ENCODE measurements around the gene NTRK2. TPM values are rescaled to one million over a fixed set of nuclear protein-coding genes. Genes with fewer than 3 reads are reported as not detected.

The NTRK2 gene
- total RNA-seq, 4 donors from 2014 or later: 1.1 to 7.3 (median 1.5) TPM

DNA sequence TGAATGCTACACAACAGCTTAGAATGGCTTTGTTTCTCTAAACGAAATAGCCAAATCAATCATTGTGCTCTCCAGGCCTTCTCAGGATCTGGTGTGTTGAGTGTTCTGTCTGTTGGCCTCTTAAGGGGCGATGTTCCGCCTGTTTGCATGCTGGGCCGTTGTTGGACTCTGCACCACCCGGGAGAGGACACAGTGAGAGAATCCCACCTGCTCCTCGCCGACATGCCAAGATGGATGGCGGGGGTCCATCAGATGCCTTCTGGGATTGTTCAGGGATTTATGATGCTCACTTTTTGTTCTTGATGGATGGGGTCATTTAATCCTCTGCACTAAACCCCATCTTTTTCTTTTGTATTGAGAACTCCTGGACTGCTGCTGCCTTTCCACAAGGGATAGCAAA lies 159.9 kb downstream of the NTRK2 start:
- H3K27me3 ChIP-seq: no peaks in the 10 kb centered on the region
- DNase-seq (no peak), ATAC-seq (no peak)
- H3K9me3 ChIP-seq: no peaks in the 10 kb centered on the region
- H3K27ac ChIP-seq: no peak overlapping the region
- H3K4me1 ChIP-seq: no peaks in the 10 kb centered on the region
- H3K36me3 ChIP-seq: no peaks in the 10 kb centered on the region
- in situ Hi-C loops (cut with MboI; ENCODE audit: low sequenced_read_pairs in 4 of 4): no loop called here
- no peak overlapping the region for H3K4me3 ChIP-seq
- intact Hi-C loops (cut with DNase I; ENCODE audit: low total_unique reads): no loop called here
- TF ChIP-seq, protein P1, sequence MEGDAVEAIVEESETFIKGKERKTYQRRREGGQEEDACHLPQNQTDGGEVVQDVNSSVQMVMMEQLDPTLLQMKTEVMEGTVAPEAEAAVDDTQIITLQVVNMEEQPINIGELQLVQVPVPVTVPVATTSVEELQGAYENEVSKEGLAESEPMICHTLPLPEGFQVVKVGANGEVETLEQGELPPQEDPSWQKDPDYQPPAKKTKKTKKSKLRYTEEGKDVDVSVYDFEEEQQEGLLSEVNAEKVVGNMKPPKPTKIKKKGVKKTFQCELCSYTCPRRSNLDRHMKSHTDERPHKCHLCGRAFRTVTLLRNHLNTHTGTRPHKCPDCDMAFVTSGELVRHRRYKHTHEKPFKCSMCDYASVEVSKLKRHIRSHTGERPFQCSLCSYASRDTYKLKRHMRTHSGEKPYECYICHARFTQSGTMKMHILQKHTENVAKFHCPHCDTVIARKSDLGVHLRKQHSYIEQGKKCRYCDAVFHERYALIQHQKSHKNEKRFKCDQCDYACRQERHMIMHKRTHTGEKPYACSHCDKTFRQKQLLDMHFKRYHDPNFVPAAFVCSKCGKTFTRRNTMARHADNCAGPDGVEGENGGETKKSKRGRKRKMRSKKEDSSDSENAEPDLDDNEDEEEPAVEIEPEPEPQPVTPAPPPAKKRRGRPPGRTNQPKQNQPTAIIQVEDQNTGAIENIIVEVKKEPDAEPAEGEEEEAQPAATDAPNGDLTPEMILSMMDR (IDR thresholded peaks at IDR 0.05 in 4 of 5, conservative IDR thresholded peaks at IDR 0.05 in 1 of 5): no peak
- no peak for TF ChIP-seq POLR2A (IDR thresholded peaks at IDR 0.05)

DNA sequence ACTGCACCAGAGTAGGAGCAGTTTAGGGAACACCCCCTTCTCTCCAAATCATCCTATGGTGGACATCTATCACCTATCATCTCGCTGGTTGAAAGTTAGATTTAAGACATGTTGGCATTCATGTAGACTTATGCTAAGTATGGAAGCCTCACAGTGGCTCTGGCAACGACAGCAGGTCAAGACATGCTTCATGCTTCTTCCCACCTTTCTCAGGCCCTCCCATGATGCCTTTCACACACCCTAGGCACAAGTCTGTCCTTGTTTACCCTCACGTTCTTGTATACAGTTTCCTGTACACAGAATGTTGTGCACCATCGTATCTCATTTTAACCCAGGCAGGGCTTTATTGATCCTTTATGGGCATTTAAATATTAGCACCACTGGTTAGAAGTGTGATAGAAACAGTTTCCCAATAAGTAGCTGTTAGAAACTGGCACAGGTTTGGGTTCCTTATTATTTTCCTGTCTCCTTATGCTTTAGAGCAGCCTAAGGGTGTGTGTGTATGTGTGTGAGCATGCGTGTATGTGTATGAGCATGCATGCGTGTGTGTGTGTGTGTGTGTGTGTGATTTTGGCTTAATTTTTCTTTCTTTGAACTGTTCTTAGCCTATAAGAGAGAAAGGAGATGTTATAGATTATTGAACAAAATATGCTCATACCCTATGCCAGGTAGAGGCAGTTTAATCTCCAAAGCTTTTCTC lies 160.6 kb downstream of the NTRK2 start:
- DNase-seq (no peak), ATAC-seq (no peak)
- intact Hi-C loops (cut with DNase I; ENCODE audit: low total_unique reads) (no loop called here), in situ Hi-C loops (cut with MboI; ENCODE audit: low sequenced_read_pairs in 4 of 4) (no loop called here)
- Histone ChIP-seq H3K27me3 (no peaks in the 10 kb centered on the region), H3K27ac (no peak overlapping the region), H3K9me3 (no peaks in the 10 kb centered on the region), H3K4me1 (no peaks in the 10 kb centered on the region), H3K36me3 (no peaks in the 10 kb centered on the region), H3K4me3 (no peak overlapping the region)
- TF ChIP-seq POLR2A (IDR thresholded peaks at IDR 0.05): no peak
- TF ChIP-seq, protein P1 (IDR thresholded peaks at IDR 0.05 in 4 of 5, conservative IDR thresholded peaks at IDR 0.05 in 1 of 5): no peak

DNA sequence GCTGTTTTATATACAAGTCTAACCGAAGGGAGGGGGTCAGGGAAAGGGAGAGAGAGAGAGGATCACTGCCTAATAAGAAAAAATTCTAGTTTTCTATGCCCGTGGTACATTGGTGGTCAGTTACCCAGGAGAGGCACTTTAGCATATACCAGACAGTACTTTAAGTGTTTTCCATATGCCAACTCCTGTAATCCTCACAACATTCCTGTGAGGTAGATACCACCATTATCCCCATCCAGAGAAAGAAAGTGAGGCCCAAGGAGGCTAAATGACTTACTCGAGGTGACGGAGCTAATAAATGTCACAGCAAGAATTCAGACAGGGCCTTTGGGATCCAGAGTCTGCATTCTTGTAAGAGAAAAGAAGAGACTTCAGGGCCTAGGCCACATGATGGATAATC lies 161.8 kb downstream of the NTRK2 start:
- Histone ChIP-seq H3K4me1 (no peaks in the 10 kb centered on the region), H3K27ac (no peak overlapping the region), H3K36me3 (no peaks in the 10 kb centered on the region), H3K9me3 (no peaks in the 10 kb centered on the region), H3K27me3 (no peaks in the 10 kb centered on the region), H3K4me3 (no peak overlapping the region)
- in situ Hi-C loops (cut with MboI; ENCODE audit: low sequenced_read_pairs in 4 of 4) (no loop called here), intact Hi-C loops (cut with DNase I; ENCODE audit: low total_unique reads) (no loop called here)
- ATAC-seq (no peak), DNase-seq (no peak)
- TF ChIP-seq POLR2A (IDR thresholded peaks at IDR 0.05): no peak
- TF ChIP-seq, protein P1 (IDR thresholded peaks at IDR 0.05 in 4 of 5, conservative IDR thresholded peaks at IDR 0.05 in 1 of 5): no peak

DNA sequence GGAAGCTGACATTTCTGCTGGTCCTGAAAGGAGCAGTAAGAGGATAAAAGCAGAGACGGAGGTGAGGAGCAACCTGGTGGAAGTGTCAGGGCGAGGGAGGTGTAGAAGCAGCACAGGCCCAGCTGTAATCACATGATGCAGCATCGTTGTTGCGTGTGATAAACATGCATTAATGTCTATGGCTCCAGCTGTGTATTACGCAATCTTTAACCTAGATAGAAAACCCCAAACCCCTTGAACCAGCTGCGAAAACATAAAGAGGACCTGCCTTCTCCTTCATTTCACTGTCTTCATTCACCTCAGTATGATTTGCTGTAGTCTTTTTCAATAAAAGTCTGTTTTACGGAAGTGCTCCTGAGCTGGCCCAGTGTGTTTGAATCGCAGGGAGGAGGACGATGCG lies 162.9 kb downstream of the NTRK2 start:
- no peak overlapping the region for H3K4me3 ChIP-seq
- intact Hi-C loops (cut with DNase I; ENCODE audit: low total_unique reads) (no loop called here), in situ Hi-C loops (cut with MboI; ENCODE audit: low sequenced_read_pairs in 4 of 4) (no loop called here)
- H3K9me3 ChIP-seq: no peaks in the 10 kb centered on the region
- ATAC-seq (no peak), DNase-seq (no peak)
- H3K4me1 ChIP-seq: no peaks in the 10 kb centered on the region
- TF ChIP-seq POLR2A (IDR thresholded peaks at IDR 0.05): no peak
- TF ChIP-seq, protein P1 (IDR thresholded peaks at IDR 0.05 in 4 of 5, conservative IDR thresholded peaks at IDR 0.05 in 1 of 5): no peak
- H3K27ac ChIP-seq: no peak overlapping the region
- H3K27me3 ChIP-seq: no peaks in the 10 kb centered on the region
- H3K36me3 ChIP-seq: no peaks in the 10 kb centered on the region

DNA sequence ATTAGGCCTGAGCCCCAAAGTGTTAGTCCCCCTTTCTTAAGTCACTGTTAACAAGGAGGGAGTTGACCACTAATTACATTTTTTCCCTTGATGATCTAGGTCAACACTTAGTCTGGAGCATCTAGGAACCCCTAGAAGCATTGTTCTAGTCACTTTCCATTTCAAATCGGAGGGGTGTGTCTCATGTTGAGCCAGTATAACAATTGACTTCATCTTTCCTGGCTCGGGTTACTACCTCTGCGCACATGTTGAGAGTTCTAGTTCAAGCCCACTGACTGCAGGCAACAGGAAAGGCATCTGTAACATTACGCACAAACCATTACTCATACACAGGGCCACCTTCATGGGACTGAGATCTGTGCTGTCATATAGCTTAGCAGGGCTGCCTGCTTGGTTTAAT lies 164.9 kb downstream of the NTRK2 start:
- Histone ChIP-seq H3K4me3 (no peak overlapping the region), H3K36me3 (no peaks in the 10 kb centered on the region), H3K9me3 (no peaks in the 10 kb centered on the region), H3K4me1 (no peaks in the 10 kb centered on the region), H3K27ac (no peak overlapping the region), H3K27me3 (no peaks in the 10 kb centered on the region)
- DNase-seq: no peak
- in situ Hi-C loops (cut with MboI; ENCODE audit: low sequenced_read_pairs in 4 of 4): no loop called here
- intact Hi-C loops (cut with DNase I; ENCODE audit: low total_unique reads): no loop called here
- TF ChIP-seq POLR2A (IDR thresholded peaks at IDR 0.05): no peak
- TF ChIP-seq, protein P1 (IDR thresholded peaks at IDR 0.05 in 4 of 5, conservative IDR thresholded peaks at IDR 0.05 in 1 of 5): no peak
- no peak for ATAC-seq
